IPS-18c (cell line): ENCODE results near the gene MICALL1.
"Not testable (repeated sequence)": the region's sequence is repeated elsewhere in the genome, so short reads cannot be mapped to it uniquely, and the experiment has no call there.

Experiments used
- H3K4me3 ChIP-seq: 2 replicates; pipeline ENCODE4 v1.7.0; 2013; ENCODE audit warnings: low read depth, mild to moderate bottlenecking, low read length, moderate library complexity; ENCODE audit not compliant: insufficient read depth
- H3K9me3 ChIP-seq: one replicate; pipeline ENCODE4 v1.6.1; 2013; ENCODE audit warnings: mild to moderate bottlenecking, low read length, moderate library complexity; ENCODE audit not compliant: control insufficient read depth, insufficient read depth

Gene MICALL1

GRCh38 chr22:37968452-37969251, 62.6 kb downstream of the MICALL1 start:
- Histone ChIP-seq H3K4me3 (no peak overlapping the region), H3K9me3 (no peaks in the 10 kb centered on the region)

GRCh38 chr22:37970864-37971263, 64.8 kb downstream of the MICALL1 start:
- H3K9me3 ChIP-seq: no peaks in the 10 kb centered on the region
- no peak overlapping the region for H3K4me3 ChIP-seq

- no peak overlapping the region for H3K4me3 ChIP-seq
- H3K9me3 ChIP-seq: no peaks in the 10 kb centered on the region
Observed at GRCh38 chr22:37971475-37972434, 65.7 kb downstream of the MICALL1 start.

- H3K4me3 ChIP-seq: no peak overlapping the region
- no peaks in the 10 kb centered on the region for H3K9me3 ChIP-seq
Observed at GRCh38 chr22:37972527-37972926, 66.4 kb downstream of the MICALL1 start.

GRCh38 chr22:37973271-37974170, 67.4 kb downstream of the MICALL1 start:
- Histone ChIP-seq H3K4me3 (no peak overlapping the region; the same call in 1 of the 2 replicates), H3K9me3 (no peaks in the 10 kb centered on the region)

- H3K4me3 ChIP-seq: no peak overlapping the region
- no peaks in the 10 kb centered on the region for H3K9me3 ChIP-seq
Observed at GRCh38 chr22:37975153-37975552, 69.1 kb downstream of the MICALL1 start.

GRCh38 chr22:37976022-37976421, 69.9 kb downstream of the MICALL1 start:
- not testable (repeated sequence) for H3K9me3 ChIP-seq, H3K4me3 ChIP-seq

- no peak overlapping the region for H3K4me3 ChIP-seq
Observed at GRCh38 chr22:37976547-37976946, 70.5 kb downstream of the MICALL1 start.

GRCh38 chr22:37979782-37980181, 73.7 kb downstream of the MICALL1 start:
- no peak overlapping the region; the same call in 1 of the 2 replicates for H3K4me3 ChIP-seq

More at GRCh38 chr22:37976547-37976946, 70.5 kb downstream of the MICALL1 start:
- no peaks in the 10 kb centered on the region for H3K9me3 ChIP-seq

GRCh38 chr22:37981282-37982011, 75.3 kb downstream of the MICALL1 start:
- no peak overlapping the region for H3K4me3 ChIP-seq
- no peaks in the 10 kb centered on the region for H3K9me3 ChIP-seq

More at GRCh38 chr22:37979782-37980181, 73.7 kb downstream of the MICALL1 start:
- no peaks in the 10 kb centered on the region for H3K9me3 ChIP-seq

GRCh38 chr22:37982151-37982785, 76.2 kb downstream of the MICALL1 start:
- no peak overlapping the region for H3K4me3 ChIP-seq
- no peaks in the 10 kb centered on the region for H3K9me3 ChIP-seq

- Histone ChIP-seq H3K4me3 (peak overlapping the region; percentile 41; the same call in 1 of the 2 replicates), H3K9me3 (no peaks in the 10 kb centered on the region)
Observed at GRCh38 chr22:37982938-37983859, 77.1 kb downstream of the MICALL1 start.

GRCh38 chr22:37983860-37984791, 78.0 kb downstream of the MICALL1 start, which contains the start of gene SOX10:
Gene SOX10 (minus strand): TSS chr22:37984555. CDS start chr22:37983784, 771 bp downstream.
- peak within 1 kb of the TSS; percentile 41 for H3K4me3 ChIP-seq
- H3K9me3 ChIP-seq: no peaks in the 10 kb centered on the region

- H3K9me3 ChIP-seq: no peaks in the 10 kb centered on the region
- no peak overlapping the region for H3K4me3 ChIP-seq
Observed at GRCh38 chr22:37985050-37985585, 79.0 kb downstream of the MICALL1 start.
